ENCODE measurements around the gene NUP133.
"Not testable (repeated sequence)": the region's sequence is repeated elsewhere in the genome, so short reads cannot be mapped to it uniquely, and the experiment has no call there.

NUP133 gene

GRCh38 chr1:229531326-229531725 lies 23.2 kb upstream of the NUP133 start:
- no peak for DNase-seq (ENCODE audit: low read depth)
- TF ChIP-seq CTCF (IDR thresholded peaks at IDR 0.05; ENCODE audit: control insufficient read depth, insufficient read depth, low read depth, low read length, missing control alignments) = no peak
- H3K4me3 ChIP-seq (ENCODE audit: control insufficient read depth, low read depth, low read length) = no peak overlapping the region

GRCh38 chr1:229529639-229530038 lies 21.5 kb upstream of the NUP133 start:
- no peak overlapping the region for H3K4me3 ChIP-seq (ENCODE audit: control insufficient read depth, low read depth, low read length)
- no peak for DNase-seq (ENCODE audit: low read depth)
- TF ChIP-seq CTCF (IDR thresholded peaks at IDR 0.05; ENCODE audit: control insufficient read depth, insufficient read depth, low read depth, low read length, missing control alignments) = no peak

GRCh38 chr1:229526695-229527094 lies 18.6 kb upstream of the NUP133 start:
- no peak for DNase-seq (ENCODE audit: low read depth)
- no peak overlapping the region for H3K4me3 ChIP-seq (ENCODE audit: control insufficient read depth, low read depth, low read length)
- no peak for TF ChIP-seq CTCF (IDR thresholded peaks at IDR 0.05; ENCODE audit: control insufficient read depth, insufficient read depth, low read depth, low read length, missing control alignments)

- TF ChIP-seq CTCF (IDR thresholded peaks at IDR 0.05; ENCODE audit: control insufficient read depth, insufficient read depth, low read depth, low read length, missing control alignments) = no peak
- no peak overlapping the region for H3K4me3 ChIP-seq (ENCODE audit: control insufficient read depth, low read depth, low read length)
- no peak for DNase-seq (ENCODE audit: low read depth)
These were observed 14.9 kb upstream of the NUP133 start for GRCh38 chr1:229523052-229523451.

- H3K4me3 ChIP-seq (ENCODE audit: control insufficient read depth, low read depth, low read length) = no peak overlapping the region
- DNase-seq (ENCODE audit: low read depth) = peak; percentile 58
- peak; percentile 86 for TF ChIP-seq CTCF (IDR thresholded peaks at IDR 0.05; ENCODE audit: control insufficient read depth, insufficient read depth, low read depth, low read length, missing control alignments)
These were observed 6.6 kb upstream of the NUP133 start for GRCh38 chr1:229514578-229515275.

GRCh38 chr1:229511625-229512024 lies 3.5 kb upstream of the NUP133 start:
- not testable (repeated sequence) for H3K4me3 ChIP-seq (ENCODE audit: control insufficient read depth, low read depth, low read length); DNase-seq (ENCODE audit: low read depth)

- DNase-seq (ENCODE audit: low read depth) = not testable (repeated sequence)
These were observed 3.1 kb upstream of the NUP133 start for GRCh38 chr1:229511201-229511600.

GRCh38 chr1:229509576-229509975 lies 1.4 kb upstream of the NUP133 start:
- TF ChIP-seq CTCF (IDR thresholded peaks at IDR 0.05; ENCODE audit: control insufficient read depth, insufficient read depth, low read depth, low read length, missing control alignments) = no peak
- DNase-seq (ENCODE audit: low read depth) = no peak
- H3K4me3 ChIP-seq (ENCODE audit: control insufficient read depth, low read depth, low read length) = no peak overlapping the region

More at GRCh38 chr1:229511201-229511600, 3.1 kb upstream of the NUP133 start:
- not testable (repeated sequence) for H3K4me3 ChIP-seq (ENCODE audit: control insufficient read depth, low read depth, low read length)

All from AG09309 (cell line).